ENCODE data around the gene LIME1. TPM values are rescaled to one million over a fixed set of nuclear protein-coding genes. Genes with fewer than 3 reads are reported as not detected.
A peak's percentile ranks its signal among the peaks of the same experiment; 100 is the strongest.

LIME1 gene, protein sequence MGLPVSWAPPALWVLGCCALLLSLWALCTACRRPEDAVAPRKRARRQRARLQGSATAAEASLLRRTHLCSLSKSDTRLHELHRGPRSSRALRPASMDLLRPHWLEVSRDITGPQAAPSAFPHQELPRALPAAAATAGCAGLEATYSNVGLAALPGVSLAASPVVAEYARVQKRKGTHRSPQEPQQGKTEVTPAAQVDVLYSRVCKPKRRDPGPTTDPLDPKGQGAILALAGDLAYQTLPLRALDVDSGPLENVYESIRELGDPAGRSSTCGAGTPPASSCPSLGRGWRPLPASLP
- 10 to 100 TPM in 3 of 4 donors, 1 to 10 TPM in 1; 6.1 to 48.4 (median 22.6) TPM for polyA plus RNA-seq
- long read RNA-seq, donor 1, partial matches to known transcripts, result 0 of 1 reads
- long read RNA-seq, donor 1, other reads (novel, unspliced or antisense), result 0 of 1 reads
- long read RNA-seq, donor 2, result 0 reads
- long read RNA-seq, donor 3, result 0 reads
- long read RNA-seq, donor 4, result 0 reads
- long read RNA-seq, donor 5, partial matches to known transcripts, result 0 of 1 reads
- long read RNA-seq, donor 5, other reads (novel, unspliced or antisense), result 0 of 1 reads
- long read RNA-seq, donor 6, partial matches to known transcripts, result 0 of 2 reads
- long read RNA-seq, donor 6, other reads (novel, unspliced or antisense), result 0 of 2 reads
- long read RNA-seq, donor 7, partial matches to known transcripts, result 0 of 1 reads
- long read RNA-seq, donor 7, other reads (novel, unspliced or antisense), result 0 of 1 reads
- long read RNA-seq, donor 8, result 0 reads
- long read RNA-seq, donor 9, result 0 reads
- long read RNA-seq, donor 10, partial matches to known transcripts, result 0 of 1 reads
- long read RNA-seq, donor 10, other reads (novel, unspliced or antisense), result 0 of 1 reads

DNA sequence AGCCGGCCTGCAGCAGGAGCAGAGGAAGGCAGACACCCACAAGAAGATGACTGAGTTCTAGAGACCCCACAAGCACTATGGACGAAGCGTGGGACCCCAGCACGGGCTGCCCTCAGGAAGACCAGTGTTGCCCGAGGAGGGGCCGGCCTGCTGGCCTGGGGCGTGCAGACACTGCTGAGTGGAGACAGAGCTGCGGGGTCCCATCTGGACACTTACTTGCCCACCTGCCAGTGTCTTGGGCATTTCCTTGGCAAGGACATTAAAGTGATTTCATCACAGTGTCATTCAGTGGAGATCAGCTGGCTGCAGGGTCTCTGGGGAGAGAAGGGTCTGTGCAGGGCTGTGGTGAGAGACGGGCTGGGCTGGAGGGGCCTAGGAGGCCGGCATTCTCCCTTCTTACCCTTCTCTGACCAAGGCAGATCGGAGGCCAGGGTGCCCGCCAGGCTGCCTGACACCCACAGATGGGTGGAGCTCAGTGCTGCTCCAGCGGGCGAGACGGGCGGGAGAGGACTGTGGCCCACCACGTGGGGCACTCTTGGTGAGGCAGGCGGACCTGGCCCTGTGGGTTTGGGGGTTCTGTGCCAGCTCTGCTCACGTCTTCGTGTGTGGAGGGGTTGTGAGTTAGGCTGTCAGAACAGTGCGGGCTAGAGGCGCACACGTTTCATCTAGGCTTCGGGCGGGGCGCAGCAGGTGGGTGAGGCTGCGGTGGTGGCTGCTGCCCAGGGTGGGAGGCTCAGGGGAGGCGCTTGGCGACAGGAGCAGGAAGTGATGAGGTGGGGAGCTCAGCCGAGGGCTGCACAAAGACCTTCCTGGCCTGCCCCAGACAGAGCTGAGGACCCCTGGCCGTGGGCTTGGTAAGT, at the start of gene LIME1:
Gene LIME1 (plus strand): TSS at position 806 of the 860 bp plus-strand sequence. CDS start 886 bp downstream, outside the sequence.
- DNase-seq, result peak in 1 of 2 donors; percentile 47
- H3K27me3 ChIP-seq (ENCODE audit: control insufficient read depth in 3 of 3, insufficient read depth in 3 of 3, low read length in 3 of 3), result no peaks in the 10 kb centered on the region
- no peak for FAIRE-seq
- no peaks in the 10 kb centered on the region for H3K9me3 ChIP-seq (ENCODE audit: control insufficient read depth in 2 of 2, insufficient read depth in 1 of 2, low read depth in 1 of 2, low read length in 1 of 2)
- peaks cover 5 to 44% (median 10%) of the 10 kb centered on the region in 3 donors for H3K36me3 ChIP-seq (ENCODE audit: control insufficient read depth in 3 of 3, insufficient read depth in 2 of 3, low read depth in 1 of 3, low read length in 3 of 3)
- 36 to 60% (median 38%) methylated on average over 25 to 31 of the region's 31 CpGs for WGBS, 3 donors
- peak within 1 kb of the TSS in 1 of 3 donors; percentile 57 for H3K27ac ChIP-seq (ENCODE audit: low read depth in 1 of 3, low read length in 2 of 3)
- peaks cover 1 to 19% (median 4%) of the 10 kb centered on the region in 3 donors for H3K4me1 ChIP-seq (ENCODE audit: control insufficient read depth in 3 of 3, insufficient read depth in 2 of 3, low read depth in 1 of 3, low read length in 2 of 3)
- peak within 1 kb of the TSS in 2 of 3 donors; percentile 17 to 51 for H3K4me3 ChIP-seq (ENCODE audit: low read depth in 1 of 3, low read length in 3 of 3)

DNA sequence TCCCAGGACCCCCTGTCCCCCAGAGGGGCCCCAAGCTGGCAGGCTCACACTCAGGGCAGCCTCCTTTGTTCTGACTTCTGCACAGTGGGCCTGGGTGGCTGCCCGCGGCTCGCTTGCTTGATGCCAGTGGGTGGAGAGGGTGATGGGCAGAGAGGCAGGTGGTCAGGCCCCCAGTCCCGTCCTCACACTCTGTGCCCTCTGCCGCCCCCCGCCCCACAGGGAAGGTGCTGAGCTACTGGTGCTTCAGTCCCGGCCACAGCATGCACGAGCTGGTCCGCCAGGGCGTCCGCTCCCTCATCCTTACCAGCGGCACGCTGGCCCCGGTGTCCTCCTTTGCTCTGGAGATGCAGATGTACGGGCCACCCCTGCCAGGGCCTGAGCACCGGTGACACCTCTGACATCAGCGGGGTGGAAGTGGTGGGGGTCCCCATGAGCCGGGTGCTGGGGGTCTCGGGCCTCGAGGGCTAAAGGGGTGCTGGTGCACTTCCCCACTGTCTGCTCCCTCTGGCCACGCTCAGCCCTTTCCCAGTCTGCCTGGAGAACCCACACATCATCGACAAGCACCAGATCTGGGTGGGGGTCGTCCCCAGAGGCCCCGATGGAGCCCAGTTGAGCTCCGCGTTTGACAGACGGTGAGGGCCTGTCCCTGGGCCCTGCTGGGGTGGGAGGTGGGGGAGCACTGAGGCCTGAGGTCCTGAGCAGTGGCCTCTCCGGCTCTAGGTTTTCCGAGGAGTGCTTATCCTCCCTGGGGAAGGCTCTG, 48.9 kb upstream of the LIME1 start:
- FAIRE-seq (no peak), DNase-seq (no peak)
- H3K4me1 ChIP-seq (ENCODE audit: control insufficient read depth in 3 of 3, insufficient read depth in 2 of 3, low read depth in 1 of 3, low read length in 2 of 3), result peaks cover 4 to 16% (median 5%) of the 10 kb centered on the region in 3 donors
- 88 to 93% (median 91%) methylated on average over 29 of the region's 29 CpGs for WGBS, 3 donors
- no peaks in the 10 kb centered on the region for H3K27me3 ChIP-seq (ENCODE audit: control insufficient read depth in 3 of 3, insufficient read depth in 3 of 3, low read length in 3 of 3)
- H3K9me3 ChIP-seq (ENCODE audit: control insufficient read depth in 2 of 2, insufficient read depth in 1 of 2, low read depth in 1 of 2, low read length in 1 of 2), result no peaks in the 10 kb centered on the region
- H3K36me3 ChIP-seq (ENCODE audit: control insufficient read depth in 3 of 3, insufficient read depth in 2 of 3, low read depth in 1 of 3, low read length in 3 of 3), result peaks cover 0 to 43% (median 0%) of the 10 kb centered on the region in 3 donors
- peak overlapping the region; percentile 42 to 95 (median 65) for H3K27ac ChIP-seq (ENCODE audit: low read depth in 1 of 3, low read length in 2 of 3)
- H3K4me3 ChIP-seq (ENCODE audit: low read depth in 1 of 3, low read length in 3 of 3), result no peak overlapping the region

DNA sequence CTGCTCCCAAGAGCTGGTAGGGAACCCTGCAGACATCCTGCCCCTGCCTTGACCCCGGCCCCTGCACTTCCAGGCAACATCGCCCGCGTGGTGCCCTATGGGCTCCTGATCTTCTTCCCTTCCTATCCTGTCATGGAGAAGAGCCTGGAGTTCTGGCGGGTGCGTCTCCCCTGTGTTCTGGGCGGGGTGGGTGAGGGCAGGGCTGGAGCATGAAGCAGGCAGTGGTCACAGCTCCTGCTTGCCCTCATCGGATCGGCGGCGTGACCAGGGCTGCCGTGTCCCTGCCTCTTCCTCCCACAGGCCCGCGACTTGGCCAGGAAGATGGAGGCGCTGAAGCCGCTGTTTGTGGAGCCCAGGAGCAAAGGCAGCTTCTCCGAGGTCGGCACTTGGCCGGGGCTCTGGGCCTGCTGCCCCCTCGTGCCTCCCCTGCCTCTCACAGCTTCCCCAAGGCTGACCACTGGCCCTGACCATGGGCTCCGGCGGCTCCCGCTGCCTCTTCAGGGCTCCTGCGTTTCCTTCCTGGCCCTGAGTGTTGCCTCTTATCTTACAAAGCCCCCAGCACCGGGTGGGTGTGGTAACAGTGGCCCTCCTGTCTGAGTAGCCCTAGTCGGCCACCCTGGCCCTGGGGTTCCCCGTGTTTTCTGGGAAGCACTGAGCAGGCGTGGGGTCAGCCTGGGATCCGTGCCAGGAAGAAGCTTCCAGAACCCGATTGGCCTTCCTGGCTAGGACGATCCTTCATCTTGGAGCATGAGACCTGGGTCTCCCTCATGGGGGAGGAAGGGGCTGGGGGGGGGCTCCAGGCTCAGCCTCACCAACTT, 48.0 kb upstream of the LIME1 start:
- H3K4me1 ChIP-seq (ENCODE audit: control insufficient read depth in 3 of 3, insufficient read depth in 2 of 3, low read depth in 1 of 3, low read length in 2 of 3), result peaks cover 4 to 16% (median 5%) of the 10 kb centered on the region in 3 donors
- peaks cover 0 to 42% (median 0%) of the 10 kb centered on the region in 3 donors for H3K36me3 ChIP-seq (ENCODE audit: control insufficient read depth in 3 of 3, insufficient read depth in 2 of 3, low read depth in 1 of 3, low read length in 3 of 3)
- no peak for FAIRE-seq
- no peak for DNase-seq
- no peak overlapping the region for H3K4me3 ChIP-seq (ENCODE audit: low read depth in 1 of 3, low read length in 3 of 3)
- 74 to 79% (median 77%) methylated on average over 26 to 31 of the region's 31 CpGs for WGBS, 3 donors
- no peaks in the 10 kb centered on the region for H3K9me3 ChIP-seq (ENCODE audit: control insufficient read depth in 2 of 2, insufficient read depth in 1 of 2, low read depth in 1 of 2, low read length in 1 of 2)
- H3K27me3 ChIP-seq (ENCODE audit: control insufficient read depth in 3 of 3, insufficient read depth in 3 of 3, low read length in 3 of 3), result no peaks in the 10 kb centered on the region
- H3K27ac ChIP-seq (ENCODE audit: low read depth in 1 of 3, low read length in 2 of 3), result peak overlapping the region in 1 of 3 donors; percentile 95

DNA sequence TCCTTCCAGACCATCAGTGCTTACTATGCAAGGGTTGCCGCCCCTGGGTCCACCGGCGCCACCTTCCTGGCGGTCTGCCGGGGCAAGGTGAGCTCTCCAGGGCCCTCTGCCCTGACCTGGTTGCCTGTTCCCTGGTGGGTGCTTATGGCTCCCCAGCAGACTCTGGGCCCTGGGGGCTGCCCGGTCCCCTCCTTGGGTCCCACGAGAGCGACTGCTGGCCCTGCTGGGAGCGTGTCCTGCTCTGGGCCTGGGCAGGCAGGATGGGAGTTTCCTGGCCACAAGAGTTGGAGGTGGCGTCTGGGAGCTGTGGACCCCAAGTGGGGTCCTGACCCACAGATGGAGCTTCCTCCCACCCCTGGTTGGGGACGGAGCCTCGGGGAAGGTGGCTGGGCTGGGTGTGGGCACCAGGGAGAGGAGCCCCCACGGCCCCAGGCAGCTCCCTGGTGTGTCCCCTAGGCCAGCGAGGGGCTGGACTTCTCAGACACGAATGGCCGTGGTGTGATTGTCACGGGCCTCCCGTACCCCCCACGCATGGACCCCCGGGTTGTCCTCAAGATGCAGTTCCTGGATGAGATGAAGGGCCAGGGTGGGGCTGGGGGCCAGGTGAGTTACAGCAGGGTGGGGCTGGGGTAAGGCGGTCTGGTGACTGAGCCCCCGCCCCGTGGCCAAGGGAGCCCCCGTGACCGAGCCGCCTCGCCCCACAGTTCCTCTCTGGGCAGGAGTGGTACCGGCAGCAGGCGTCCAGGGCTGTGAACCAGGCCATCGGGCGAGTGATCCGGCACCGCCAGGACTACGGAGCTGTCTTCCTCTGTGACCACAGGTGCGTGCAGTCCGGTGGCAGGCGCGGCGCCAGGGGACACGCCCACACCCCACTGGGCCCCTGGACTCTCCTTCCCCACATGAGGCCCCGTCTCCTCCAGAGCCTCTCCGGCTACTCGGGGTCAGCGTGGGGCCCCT, 47.1 kb upstream of the LIME1 start:
- Histone ChIP-seq H3K27ac (ENCODE audit: low read depth in 1 of 3, low read length in 2 of 3) (peak overlapping the region in 1 of 3 donors; percentile 95), H3K9me3 (ENCODE audit: control insufficient read depth in 2 of 2, insufficient read depth in 1 of 2, low read depth in 1 of 2, low read length in 1 of 2) (no peaks in the 10 kb centered on the region), H3K4me1 (ENCODE audit: control insufficient read depth in 3 of 3, insufficient read depth in 2 of 3, low read depth in 1 of 3, low read length in 2 of 3) (peaks cover 4 to 16% (median 5%) of the 10 kb centered on the region in 3 donors), H3K27me3 (ENCODE audit: control insufficient read depth in 3 of 3, insufficient read depth in 3 of 3, low read length in 3 of 3) (no peaks in the 10 kb centered on the region), H3K36me3 (ENCODE audit: control insufficient read depth in 3 of 3, insufficient read depth in 2 of 3, low read depth in 1 of 3, low read length in 3 of 3) (peaks cover 0 to 46% (median 2%) of the 10 kb centered on the region in 3 donors), H3K4me3 (ENCODE audit: low read depth in 1 of 3, low read length in 3 of 3) (no peak overlapping the region)
- DNase-seq, result no peak
- FAIRE-seq, result no peak
- 47 to 89% (median 71%) methylated on average over 29 to 44 of the region's 44 CpGs for WGBS, 3 donors

DNA sequence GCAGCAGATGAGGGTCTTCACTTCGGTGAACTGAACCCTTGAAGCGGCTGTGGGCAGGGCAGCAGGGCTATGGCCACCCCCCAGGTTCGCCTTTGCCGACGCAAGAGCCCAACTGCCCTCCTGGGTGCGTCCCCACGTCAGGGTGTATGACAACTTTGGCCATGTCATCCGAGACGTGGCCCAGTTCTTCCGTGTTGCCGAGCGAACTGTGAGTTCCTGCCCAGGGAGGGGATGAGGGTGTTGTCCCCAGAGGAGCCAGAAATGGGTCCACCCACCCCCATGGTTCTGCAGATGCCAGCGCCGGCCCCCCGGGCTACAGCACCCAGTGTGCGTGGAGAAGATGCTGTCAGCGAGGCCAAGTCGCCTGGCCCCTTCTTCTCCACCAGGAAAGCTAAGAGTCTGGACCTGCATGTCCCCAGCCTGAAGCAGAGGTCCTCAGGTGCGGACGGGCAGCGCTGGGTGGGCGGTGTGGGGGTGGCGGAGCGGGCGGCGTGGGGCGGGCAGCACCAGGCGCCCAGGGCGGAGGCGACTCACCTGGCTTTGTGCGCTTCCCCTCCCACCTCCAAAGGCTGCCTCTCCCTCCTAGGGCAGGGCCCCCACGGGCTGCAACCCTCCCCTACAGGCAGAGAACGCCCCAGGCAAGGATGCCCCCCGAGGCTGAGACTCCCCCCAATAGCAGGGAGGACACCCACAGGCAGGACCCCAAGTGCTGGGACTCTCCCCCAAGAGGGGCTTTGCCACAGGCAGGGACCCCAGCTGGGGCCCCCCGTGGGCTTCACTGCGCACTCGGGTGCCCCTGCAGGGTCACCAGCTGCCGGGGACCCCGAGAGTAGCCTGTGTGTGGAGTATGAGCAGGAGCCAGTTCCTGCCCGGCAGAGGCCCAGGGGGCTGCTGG, 46.2 kb upstream of the LIME1 start:
- Histone ChIP-seq H3K27ac (ENCODE audit: low read depth in 1 of 3, low read length in 2 of 3) (no peak overlapping the region), H3K36me3 (ENCODE audit: control insufficient read depth in 3 of 3, insufficient read depth in 2 of 3, low read depth in 1 of 3, low read length in 3 of 3) (peaks cover 0 to 55% (median 2%) of the 10 kb centered on the region in 3 donors), H3K4me3 (ENCODE audit: low read depth in 1 of 3, low read length in 3 of 3) (no peak overlapping the region), H3K4me1 (ENCODE audit: control insufficient read depth in 3 of 3, insufficient read depth in 2 of 3, low read depth in 1 of 3, low read length in 2 of 3) (peaks cover 4 to 16% (median 5%) of the 10 kb centered on the region in 3 donors), H3K27me3 (ENCODE audit: control insufficient read depth in 3 of 3, insufficient read depth in 3 of 3, low read length in 3 of 3) (no peaks in the 10 kb centered on the region), H3K9me3 (ENCODE audit: control insufficient read depth in 2 of 2, insufficient read depth in 1 of 2, low read depth in 1 of 2, low read length in 1 of 2) (no peaks in the 10 kb centered on the region)
- WGBS, 3 donors, result 69 to 88% (median 73%) methylated on average over 36 to 40 of the region's 40 CpGs
- FAIRE-seq, result no peak
- no peak for DNase-seq

Measured in small intestine (tissue), 16 donors.